GM19238 (cell line): ENCODE results near the gene QRICH2.
"Not testable (repeated sequence)": the region's sequence is repeated elsewhere in the genome, so short reads cannot be mapped to it uniquely, and the experiment has no call there.

Source experiments
- DNase-seq: peaks from one replicate; pipeline ENCODE4 v3.0.0; 2011; ENCODE audit warnings: low spot score; ENCODE audit not compliant: insufficient read length

The QRICH2 gene

GRCh38 chr17:76248013-76248782 is 59.9 kb downstream of the QRICH2 start:
- no peak for DNase-seq

- DNase-seq = no peak
These were observed 60.8 kb downstream of the QRICH2 start for GRCh38 chr17:76247304-76247703.

- peak; percentile 80 for DNase-seq
These were observed 61.7 kb downstream of the QRICH2 start for GRCh38 chr17:76246080-76247066.

- DNase-seq = not testable (repeated sequence)
These were observed 63.4 kb downstream of the QRICH2 start for GRCh38 chr17:76244721-76245120.

- DNase-seq = no peak
These were observed 64.0 kb downstream of the QRICH2 start for GRCh38 chr17:76243826-76244679.

- no peak for DNase-seq
These were observed 66.3 kb downstream of the QRICH2 start for GRCh38 chr17:76241691-76242255.

GRCh38 chr17:76241204-76241538 is 66.9 kb downstream of the QRICH2 start:
- no peak for DNase-seq

GRCh38 chr17:76240461-76241203 is 67.4 kb downstream of the QRICH2 start, which contains the start of gene RNF157:
RNF157 (minus strand) TSS chr17:76240493; CDS start chr17:76240240, 253 bp downstream.
- peak; percentile 81 for DNase-seq

GRCh38 chr17:76239538-76240274 is 68.4 kb downstream of the QRICH2 start:
- DNase-seq = no peak

GRCh38 chr17:76238847-76239537 is 69.1 kb downstream of the QRICH2 start:
- no peak for DNase-seq

- DNase-seq = no peak
These were observed 70.2 kb downstream of the QRICH2 start for GRCh38 chr17:76237859-76238313.

GRCh38 chr17:76236603-76237002 is 71.5 kb downstream of the QRICH2 start:
- DNase-seq = no peak

- no peak for DNase-seq
These were observed 72.2 kb downstream of the QRICH2 start for GRCh38 chr17:76235883-76236282.

GRCh38 chr17:76234354-76234679 is 73.8 kb downstream of the QRICH2 start:
- DNase-seq = no peak

GRCh38 chr17:76233588-76234353 is 74.3 kb downstream of the QRICH2 start:
- no peak for DNase-seq

GRCh38 chr17:76232342-76232741 is 75.7 kb downstream of the QRICH2 start:
- no peak for DNase-seq

- DNase-seq = not testable (repeated sequence)
These were observed 81.3 kb downstream of the QRICH2 start for GRCh38 chr17:76226749-76227148.
